ENCODE results near the gene CASZ1. TPM values are rescaled to one million over a fixed set of nuclear protein-coding genes. Genes with fewer than 3 reads are reported as not detected.

CASZ1 gene
- total and polyA plus RNA-seq, 5 donors from 2014 or later = 0.57 to 55.1 (median 1.1) TPM

GRCh38 chr1:10722803-10723202, 73.6 kb downstream of the CASZ1 start:
- H3K27me3 ChIP-seq (ENCODE audit: control insufficient read depth, insufficient read depth, low read length) = no peaks in the 10 kb centered on the region
- H3K4me1 Mint-ChIP-seq = peaks cover 0 to 3% (median 0%) of the 10 kb centered on the region in 4 donors
- H3K27ac Mint-ChIP-seq = no peak overlapping the region
- DNase-seq (no peak), ATAC-seq (ENCODE audit: low read depth in 2 of 2) (no peak)
- no peaks in the 10 kb centered on the region for H3K27me3 Mint-ChIP-seq
- H3K36me3 ChIP-seq (ENCODE audit: control insufficient read depth, insufficient read depth, low read length) = no peaks in the 10 kb centered on the region
- H3K9me3 Mint-ChIP-seq = no peaks in the 10 kb centered on the region
- no peak overlapping the region for H3K4me3 Mint-ChIP-seq
- no peak overlapping the region for H3K27ac ChIP-seq (ENCODE audit: insufficient read depth, low read length, poor library complexity, severe bottlenecking)
- H3K36me3 Mint-ChIP-seq = no peaks in the 10 kb centered on the region
- no peaks in the 10 kb centered on the region for H3K4me1 ChIP-seq (ENCODE audit: control insufficient read depth, insufficient read depth, low read length, poor library complexity, severe bottlenecking)
- no peaks in the 10 kb centered on the region for H3K9me3 ChIP-seq (ENCODE audit: control insufficient read depth in 2 of 2, low read length in 2 of 2)
- H3K4me3 ChIP-seq (ENCODE audit: low read depth, low read length) = no peak overlapping the region

GRCh38 chr1:10721381-10722321, 74.8 kb downstream of the CASZ1 start:
- ATAC-seq (ENCODE audit: low read depth in 2 of 2) (no peak), DNase-seq (no peak)
- Mint-ChIP-seq H3K27ac (peak overlapping the region in 1 of 3 donors; percentile 69), H3K27me3 (peaks cover 4% of the 10 kb centered on the region), H3K9me3 (peaks cover 0 to 1% (median 0%) of the 10 kb centered on the region in 7 donors), H3K4me1 (peaks cover 0 to 3% (median 0%) of the 10 kb centered on the region in 4 donors), H3K4me3 (no peak overlapping the region), H3K36me3 (no peaks in the 10 kb centered on the region)
- Histone ChIP-seq H3K9me3 (ENCODE audit: control insufficient read depth in 2 of 2, low read length in 2 of 2) (no peaks in the 10 kb centered on the region), H3K36me3 (ENCODE audit: control insufficient read depth, insufficient read depth, low read length) (no peaks in the 10 kb centered on the region), H3K4me3 (ENCODE audit: low read depth, low read length) (no peak overlapping the region), H3K27me3 (ENCODE audit: control insufficient read depth, insufficient read depth, low read length) (no peaks in the 10 kb centered on the region), H3K27ac (ENCODE audit: insufficient read depth, low read length, poor library complexity, severe bottlenecking) (no peak overlapping the region), H3K4me1 (ENCODE audit: control insufficient read depth, insufficient read depth, low read length, poor library complexity, severe bottlenecking) (no peaks in the 10 kb centered on the region)

GRCh38 chr1:10720635-10721034, 75.8 kb downstream of the CASZ1 start:
- Mint-ChIP-seq H3K27ac (no peak overlapping the region), H3K4me3 (no peak overlapping the region), H3K27me3 (peaks cover 10% of the 10 kb centered on the region), H3K9me3 (peaks cover 0 to 1% (median 0%) of the 10 kb centered on the region in 7 donors), H3K36me3 (no peaks in the 10 kb centered on the region), H3K4me1 (peaks cover 0 to 5% (median 0%) of the 10 kb centered on the region in 4 donors)
- Histone ChIP-seq H3K36me3 (ENCODE audit: control insufficient read depth, insufficient read depth, low read length) (no peaks in the 10 kb centered on the region), H3K27me3 (ENCODE audit: control insufficient read depth, insufficient read depth, low read length) (no peaks in the 10 kb centered on the region), H3K4me1 (ENCODE audit: control insufficient read depth, insufficient read depth, low read length, poor library complexity, severe bottlenecking) (no peaks in the 10 kb centered on the region), H3K27ac (ENCODE audit: insufficient read depth, low read length, poor library complexity, severe bottlenecking) (no peak overlapping the region), H3K9me3 (ENCODE audit: control insufficient read depth in 2 of 2, low read length in 2 of 2) (no peaks in the 10 kb centered on the region), H3K4me3 (ENCODE audit: low read depth, low read length) (no peak overlapping the region)
- ATAC-seq (ENCODE audit: low read depth in 2 of 2) = no peak
- no peak for DNase-seq

- no peak overlapping the region for H3K4me3 ChIP-seq (ENCODE audit: low read depth, low read length)
Measured at GRCh38 chr1:10718083-10718415, 78.4 kb downstream of the CASZ1 start.

GRCh38 chr1:10717296-10718082, 79.0 kb downstream of the CASZ1 start:
- H3K4me1 ChIP-seq (ENCODE audit: control insufficient read depth, insufficient read depth, low read length, poor library complexity, severe bottlenecking) = no peaks in the 10 kb centered on the region
- no peaks in the 10 kb centered on the region for H3K27me3 ChIP-seq (ENCODE audit: control insufficient read depth, insufficient read depth, low read length)
- no peaks in the 10 kb centered on the region for H3K36me3 Mint-ChIP-seq
- H3K27me3 Mint-ChIP-seq = peaks cover 15% of the 10 kb centered on the region
- H3K27ac Mint-ChIP-seq = no peak overlapping the region
- peaks cover 0 to 1% (median 0%) of the 10 kb centered on the region in 7 donors for H3K9me3 Mint-ChIP-seq
- no peak overlapping the region for H3K4me3 Mint-ChIP-seq
- no peak overlapping the region for H3K4me3 ChIP-seq (ENCODE audit: low read depth, low read length)
- ATAC-seq (ENCODE audit: low read depth in 2 of 2) (no peak), DNase-seq (no peak)
- H3K4me1 Mint-ChIP-seq = peaks cover 0 to 5% (median 0%) of the 10 kb centered on the region in 4 donors
- no peak overlapping the region for H3K27ac ChIP-seq (ENCODE audit: insufficient read depth, low read length, poor library complexity, severe bottlenecking)
- no peaks in the 10 kb centered on the region for H3K9me3 ChIP-seq (ENCODE audit: control insufficient read depth in 2 of 2, low read length in 2 of 2)
- H3K36me3 ChIP-seq (ENCODE audit: control insufficient read depth, insufficient read depth, low read length) = no peaks in the 10 kb centered on the region

More at GRCh38 chr1:10718083-10718415, 78.4 kb downstream of the CASZ1 start:
- Mint-ChIP-seq H3K9me3 (peaks cover 0 to 1% (median 0%) of the 10 kb centered on the region in 7 donors), H3K36me3 (no peaks in the 10 kb centered on the region), H3K27ac (no peak overlapping the region), H3K4me1 (peaks cover 0 to 5% (median 0%) of the 10 kb centered on the region in 4 donors), H3K4me3 (no peak overlapping the region), H3K27me3 (peaks cover 15% of the 10 kb centered on the region)
- DNase-seq = no peak
- Histone ChIP-seq H3K27ac (ENCODE audit: insufficient read depth, low read length, poor library complexity, severe bottlenecking) (no peak overlapping the region), H3K9me3 (ENCODE audit: control insufficient read depth in 2 of 2, low read length in 2 of 2) (no peaks in the 10 kb centered on the region), H3K36me3 (ENCODE audit: control insufficient read depth, insufficient read depth, low read length) (no peaks in the 10 kb centered on the region), H3K4me1 (ENCODE audit: control insufficient read depth, insufficient read depth, low read length, poor library complexity, severe bottlenecking) (no peaks in the 10 kb centered on the region), H3K27me3 (ENCODE audit: control insufficient read depth, insufficient read depth, low read length) (no peaks in the 10 kb centered on the region)
- no peak for ATAC-seq (ENCODE audit: low read depth in 2 of 2)

- DNase-seq (no peak), ATAC-seq (ENCODE audit: low read depth in 2 of 2) (no peak)
- no peak overlapping the region for H3K27ac Mint-ChIP-seq
- H3K9me3 ChIP-seq (ENCODE audit: control insufficient read depth in 2 of 2, low read length in 2 of 2) = no peaks in the 10 kb centered on the region
- no peaks in the 10 kb centered on the region for H3K36me3 Mint-ChIP-seq
- H3K9me3 Mint-ChIP-seq = peaks cover 0 to 1% (median 0%) of the 10 kb centered on the region in 7 donors
- H3K4me3 ChIP-seq (ENCODE audit: low read depth, low read length) = no peak overlapping the region
- H3K27me3 Mint-ChIP-seq = peaks cover 15% of the 10 kb centered on the region
- H3K4me3 Mint-ChIP-seq = no peak overlapping the region
- no peak overlapping the region for H3K27ac ChIP-seq (ENCODE audit: insufficient read depth, low read length, poor library complexity, severe bottlenecking)
- H3K4me1 Mint-ChIP-seq = peaks cover 0 to 5% (median 0%) of the 10 kb centered on the region in 4 donors
- no peaks in the 10 kb centered on the region for H3K27me3 ChIP-seq (ENCODE audit: control insufficient read depth, insufficient read depth, low read length)
- no peaks in the 10 kb centered on the region for H3K4me1 ChIP-seq (ENCODE audit: control insufficient read depth, insufficient read depth, low read length, poor library complexity, severe bottlenecking)
- H3K36me3 ChIP-seq (ENCODE audit: control insufficient read depth, insufficient read depth, low read length) = no peaks in the 10 kb centered on the region
Measured at GRCh38 chr1:10716840-10717239, 79.6 kb downstream of the CASZ1 start.

GRCh38 chr1:10714337-10715114, 81.9 kb downstream of the CASZ1 start:
- no peak for ATAC-seq (ENCODE audit: low read depth in 2 of 2)
- peaks cover 0 to 1% (median 0%) of the 10 kb centered on the region in 7 donors for H3K9me3 Mint-ChIP-seq

More at GRCh38 chr1:10714337-10715114, 81.9 kb downstream of the CASZ1 start:
- no peak overlapping the region for H3K4me3 ChIP-seq (ENCODE audit: low read depth, low read length)
- Mint-ChIP-seq H3K4me1 (peaks cover 0 to 4% (median 0%) of the 10 kb centered on the region in 4 donors), H3K4me3 (no peak overlapping the region), H3K36me3 (no peaks in the 10 kb centered on the region), H3K27ac (no peak overlapping the region), H3K27me3 (peaks cover 15% of the 10 kb centered on the region)
- DNase-seq = no peak
- H3K9me3 ChIP-seq (ENCODE audit: control insufficient read depth in 2 of 2, low read length in 2 of 2) = no peaks in the 10 kb centered on the region
- H3K4me1 ChIP-seq (ENCODE audit: control insufficient read depth, insufficient read depth, low read length, poor library complexity, severe bottlenecking) = no peaks in the 10 kb centered on the region
- no peaks in the 10 kb centered on the region for H3K27me3 ChIP-seq (ENCODE audit: control insufficient read depth, insufficient read depth, low read length)
- H3K27ac ChIP-seq (ENCODE audit: insufficient read depth, low read length, poor library complexity, severe bottlenecking) = no peak overlapping the region
- H3K36me3 ChIP-seq (ENCODE audit: control insufficient read depth, insufficient read depth, low read length) = no peaks in the 10 kb centered on the region

Data from CD4-positive, CD25-positive, alpha-beta regulatory T cell (primary cell).